Measurements from ENCODE around the gene ZNF738. TPM values are rescaled to one million over a fixed set of nuclear protein-coding genes. Genes with fewer than 3 reads are reported as not detected.
"Not testable (repeated sequence)": the region's sequence is repeated elsewhere in the genome, so short reads cannot be mapped to it uniquely, and the experiment has no call there.

ZNF738 gene
- total RNA-seq, 1 donor from 2014 or later, result 40.8 TPM

GRCh38 chr19:21335721-21336120 is 23.1 kb upstream of the ZNF738 start:
- Mint-ChIP-seq H3K4me3 (no peak overlapping the region), H3K9me3 (peaks cover 44% of the 10 kb centered on the region), H3K4me1 (no peaks in the 10 kb centered on the region), H3K27ac (no peak overlapping the region), H3K36me3 (peaks cover 2% of the 10 kb centered on the region), H3K27me3 (ENCODE audit: low read depth) (no peaks in the 10 kb centered on the region)
- no peak for TF ChIP-seq CTCF (IDR thresholded peaks at IDR 0.05; ENCODE audit: unreplicated experiment)
- DNase-seq (ENCODE audit: low spot score in 2 of 2, unreplicated experiment in 2 of 2), result no peak

- not testable (repeated sequence) for H3K4me3 Mint-ChIP-seq; DNase-seq (ENCODE audit: low spot score in 2 of 2, unreplicated experiment in 2 of 2); H3K27ac Mint-ChIP-seq; H3K27me3 Mint-ChIP-seq (ENCODE audit: low read depth); H3K4me1 Mint-ChIP-seq; H3K36me3 Mint-ChIP-seq
- H3K9me3 Mint-ChIP-seq, result peaks cover 44% of the 10 kb centered on the region
These were observed 14.0 kb upstream of the ZNF738 start for GRCh38 chr19:21344841-21345240.

- H3K36me3 Mint-ChIP-seq, result no peaks in the 10 kb centered on the region
These were observed 6.0 kb upstream of the ZNF738 start for GRCh38 chr19:21352830-21353229.

GRCh38 chr19:21362291-21362690 is 3.5 kb downstream of the ZNF738 start:
- no peaks in the 10 kb centered on the region for H3K27me3 Mint-ChIP-seq (ENCODE audit: low read depth)
- no peak for TF ChIP-seq CTCF (IDR thresholded peaks at IDR 0.05; ENCODE audit: unreplicated experiment)
- H3K36me3 Mint-ChIP-seq, result peaks cover 45% of the 10 kb centered on the region
- H3K9me3 Mint-ChIP-seq, result peaks cover 8% of the 10 kb centered on the region
- DNase-seq (ENCODE audit: low spot score in 2 of 2, unreplicated experiment in 2 of 2), result no peak
- H3K27ac Mint-ChIP-seq, result no peak overlapping the region
- H3K4me3 Mint-ChIP-seq, result no peak overlapping the region
- H3K4me1 Mint-ChIP-seq, result peaks cover 7% of the 10 kb centered on the region

More at GRCh38 chr19:21352830-21353229, 6.0 kb upstream of the ZNF738 start:
- no peak for TF ChIP-seq CTCF (IDR thresholded peaks at IDR 0.05; ENCODE audit: unreplicated experiment)
- Mint-ChIP-seq H3K27me3 (ENCODE audit: low read depth) (no peaks in the 10 kb centered on the region), H3K27ac (no peak overlapping the region), H3K4me1 (no peaks in the 10 kb centered on the region), H3K4me3 (no peak overlapping the region), H3K9me3 (peaks cover 16% of the 10 kb centered on the region)
- DNase-seq (ENCODE audit: low spot score in 2 of 2, unreplicated experiment in 2 of 2), result no peak

GRCh38 chr19:21383980-21384582 is 25.3 kb downstream of the ZNF738 start:
- Mint-ChIP-seq H3K36me3 (peaks cover 71% of the 10 kb centered on the region), H3K4me3 (no peak overlapping the region), H3K9me3 (peaks cover 77% of the 10 kb centered on the region), H3K27ac (no peak overlapping the region), H3K27me3 (ENCODE audit: low read depth) (no peaks in the 10 kb centered on the region), H3K4me1 (no peaks in the 10 kb centered on the region)
- DNase-seq (ENCODE audit: low spot score in 2 of 2, unreplicated experiment in 2 of 2), result no peak
- TF ChIP-seq CTCF (IDR thresholded peaks at IDR 0.05; ENCODE audit: unreplicated experiment), result no peak

GRCh38 chr19:21396121-21396520 is 37.3 kb downstream of the ZNF738 start:
- no peak for DNase-seq (ENCODE audit: low spot score in 2 of 2, unreplicated experiment in 2 of 2)
- TF ChIP-seq CTCF (IDR thresholded peaks at IDR 0.05; ENCODE audit: unreplicated experiment), result no peak
- peaks cover 24% of the 10 kb centered on the region for H3K4me1 Mint-ChIP-seq
- H3K36me3 Mint-ChIP-seq, result peaks cover 24% of the 10 kb centered on the region
- H3K27me3 Mint-ChIP-seq (ENCODE audit: low read depth), result no peaks in the 10 kb centered on the region
- H3K27ac Mint-ChIP-seq, result peak overlapping the region; percentile 71
- H3K4me3 Mint-ChIP-seq, result no peak overlapping the region
- peaks cover 22% of the 10 kb centered on the region for H3K9me3 Mint-ChIP-seq

Data from mesothelial cell of epicardium (in vitro differentiated cells).